Prostate gland (tissue), 2 donors: Measurements from ENCODE around the gene FHIP2A. TPM values are rescaled to one million over a fixed set of nuclear protein-coding genes. Genes with fewer than 3 reads are reported as not detected.
"Not testable (repeated sequence)": the region's sequence is repeated elsewhere in the genome, so short reads cannot be mapped to it uniquely, and the experiment has no call there.

Experiments used
- DNase-seq: peaks from one replicate; pipeline ENCODE4 v3.0.0-alpha.2; 2019; ENCODE audit warnings: low spot score
- H3K27ac ChIP-seq, 2 donors: fragments of 200-600 bp; sonication (generic); 2 replicates each; pipeline ENCODE4 v1.5.1; 2017 to 2019
- H3K27me3 ChIP-seq: fragments of 200-600 bp; sonication (generic); replicated peaks from 2 replicates; pipeline ENCODE4 v1.5.1; 2019; ENCODE audit not compliant: insufficient read depth
- H3K36me3 ChIP-seq, 2 donors: fragments of 200-600 bp; sonication (generic); 1 replicate in 1 of 2; 2 replicates in 1 of 2; pipeline versions ENCODE4 v1.5.1 to v1.8.1; 2017 to 2019
- H3K4me1 ChIP-seq: fragments of 200-600 bp; sonication (generic); replicated peaks from 2 replicates; pipeline ENCODE4 v1.5.1; 2019
- H3K4me3 ChIP-seq, 2 donors: fragments of 200-600 bp; sonication (generic); 2 replicates each; pipeline ENCODE4 v1.5.1; 2017 to 2019
- H3K9me3 ChIP-seq: fragments of 200-600 bp; sonication (generic); 2 replicates; pipeline ENCODE4 v1.5.1; 2017
- POLR2A ChIP-seq: fragments of 450-650 bp; IDR thresholded peaks from one replicate; pipeline ENCODE4 v1.6.1; 2016; ENCODE audit warnings: antibody characterized with exemption, mild to moderate bottlenecking
- POLR2AphosphoS5 ChIP-seq: sonication (generic); formaldehyde crosslinking; IDR thresholded peaks from one replicate; pipeline ENCODE4 v1.6.1; 2017; ENCODE audit warnings: antibody characterized with exemption
- WGBS: methylation state at CpG from one replicate; pipeline ENCODE4 v1.1.5; 2018; 5-methylcytosine and 5-hydroxymethylcytosine counted together
- intact Hi-C: fragments of 100-400 bp; cut with DNase I; formaldehyde crosslinking; loops from one replicate; pipeline ENCODE4 v1.14.2; 2022
- total RNA-seq, 2 donors: library from RNA; depleted of rRNA; stranded (reverse); fragments of >200 nt; gene quantifications; one replicate each; pipeline ENCODE4 v1.1.0, GENCODE V29; 2016
- TF ChIP-seq, protein P1 (sequence below), 4 experiments: fragments of 200-600 bp in 2 of 4; fragments of 450-650 bp in 2 of 4; sonication (generic) in 2 of 4; IDR thresholded peaks; 1 replicate in 3 of 4; 2 replicates in 1 of 4; pipeline ENCODE4 v1.5.1; 2016 to 2019; ENCODE audit warnings: antibody characterized with exemption in 4 of 4, mild to moderate bottlenecking in 2 of 4, moderate library complexity in 2 of 4

FHIP2A gene
- total RNA-seq = 10 to 100 TPM; 22.1 to 41.0 TPM

DNA sequence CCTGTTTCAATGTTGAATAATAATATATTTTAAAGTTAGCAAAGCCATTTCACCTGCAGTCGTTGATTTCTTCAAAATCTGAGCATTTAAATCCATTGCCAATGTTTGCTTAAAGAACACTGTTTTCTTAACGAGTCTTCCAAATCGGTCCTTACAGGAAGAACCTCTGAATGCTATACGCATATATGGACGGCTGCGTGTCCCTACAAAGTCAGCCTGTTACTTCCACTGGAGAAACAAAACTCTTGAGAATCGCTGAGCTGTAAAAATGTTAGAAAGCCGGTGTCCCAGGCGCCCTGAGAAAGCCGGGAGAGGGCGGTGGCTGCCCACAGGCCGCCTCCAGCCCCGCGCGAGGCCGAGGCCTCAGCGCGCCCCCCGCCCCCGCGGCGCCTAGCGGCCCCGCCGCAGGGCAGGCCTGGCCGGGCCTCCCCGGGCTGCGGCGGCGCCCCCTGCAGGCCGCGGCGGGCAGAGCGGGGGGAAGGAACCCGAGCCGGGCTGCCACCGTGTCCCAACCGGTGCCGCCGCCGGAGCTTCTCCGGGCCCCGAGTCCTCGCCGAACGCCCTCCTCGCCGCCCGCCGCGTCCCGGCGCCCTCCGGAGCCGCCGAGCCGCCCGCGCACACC is at the start of gene FHIP2A:
TSS of gene FHIP2A (plus strand) at position 488 of the 622 bp plus-strand sequence. CDS start 299 bp downstream, outside the sequence.
- H3K4me3 ChIP-seq = peak within 1 kb of the TSS; percentile 84 to 95
- no peaks in the 10 kb centered on the region for H3K36me3 ChIP-seq
- 2% methylated on average over 17 of the region's 59 CpGs for WGBS
- H3K9me3 ChIP-seq = no peaks in the 10 kb centered on the region
- H3K4me1 ChIP-seq = no peaks in the 10 kb centered on the region
- TF ChIP-seq POLR2AphosphoS5 (no peak), POLR2A (no peak)
- TF ChIP-seq, protein P1, sequence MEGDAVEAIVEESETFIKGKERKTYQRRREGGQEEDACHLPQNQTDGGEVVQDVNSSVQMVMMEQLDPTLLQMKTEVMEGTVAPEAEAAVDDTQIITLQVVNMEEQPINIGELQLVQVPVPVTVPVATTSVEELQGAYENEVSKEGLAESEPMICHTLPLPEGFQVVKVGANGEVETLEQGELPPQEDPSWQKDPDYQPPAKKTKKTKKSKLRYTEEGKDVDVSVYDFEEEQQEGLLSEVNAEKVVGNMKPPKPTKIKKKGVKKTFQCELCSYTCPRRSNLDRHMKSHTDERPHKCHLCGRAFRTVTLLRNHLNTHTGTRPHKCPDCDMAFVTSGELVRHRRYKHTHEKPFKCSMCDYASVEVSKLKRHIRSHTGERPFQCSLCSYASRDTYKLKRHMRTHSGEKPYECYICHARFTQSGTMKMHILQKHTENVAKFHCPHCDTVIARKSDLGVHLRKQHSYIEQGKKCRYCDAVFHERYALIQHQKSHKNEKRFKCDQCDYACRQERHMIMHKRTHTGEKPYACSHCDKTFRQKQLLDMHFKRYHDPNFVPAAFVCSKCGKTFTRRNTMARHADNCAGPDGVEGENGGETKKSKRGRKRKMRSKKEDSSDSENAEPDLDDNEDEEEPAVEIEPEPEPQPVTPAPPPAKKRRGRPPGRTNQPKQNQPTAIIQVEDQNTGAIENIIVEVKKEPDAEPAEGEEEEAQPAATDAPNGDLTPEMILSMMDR (IDR thresholded peaks at IDR 0.05) = peak; percentile 28 to 82 (median 50)
- intact Hi-C loops = loop anchor here (5.0 kb wide), 1 partner anchor 116 kb away; the partner anchor contains the start of gene TRUB1
- H3K27ac ChIP-seq = peak within 1 kb of the TSS; percentile 96 to 97
- no peaks in the 10 kb centered on the region for H3K27me3 ChIP-seq
- DNase-seq = peak; percentile 64

DNA sequence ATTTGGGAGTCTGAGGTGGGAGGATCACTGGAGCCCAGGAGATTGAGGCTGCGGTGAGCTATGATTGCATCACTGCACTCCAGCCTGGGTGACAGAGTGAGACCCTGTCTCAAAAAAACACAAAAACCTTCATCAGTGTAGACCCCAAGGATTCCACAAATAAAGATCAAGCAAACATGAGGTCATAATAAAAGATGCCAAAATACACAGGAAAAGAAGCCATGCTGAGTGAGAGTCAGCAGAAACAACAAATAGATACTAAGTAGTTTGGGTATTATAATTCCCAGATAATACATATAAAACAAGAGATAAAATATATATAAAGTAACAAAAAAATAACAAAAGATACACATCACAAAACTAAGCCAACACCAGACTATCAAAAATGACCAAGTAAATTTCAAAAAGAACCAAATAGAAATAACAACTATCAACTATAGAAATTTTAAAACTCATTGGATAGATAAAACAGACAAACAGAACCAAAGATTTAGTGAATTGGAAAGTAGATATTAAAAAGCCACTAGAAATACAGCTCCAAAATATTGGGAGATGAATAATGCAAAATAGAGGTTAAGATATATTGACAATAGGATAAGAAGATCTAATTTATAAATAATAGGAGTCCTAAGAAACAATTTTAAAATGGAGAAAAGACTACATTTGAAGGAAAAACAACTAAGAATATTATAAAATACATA is 48.9 kb upstream of the FHIP2A start:
- H3K36me3 ChIP-seq = no peaks in the 10 kb centered on the region
- intact Hi-C loops = no loop called here
- DNase-seq = no peak
- no peaks in the 10 kb centered on the region for H3K27me3 ChIP-seq
- no peak overlapping the region for H3K27ac ChIP-seq
- no peak overlapping the region for H3K4me3 ChIP-seq
- WGBS = 100% methylated on average over 1 of the region's 1 CpG
- no peaks in the 10 kb centered on the region for H3K4me1 ChIP-seq
- TF ChIP-seq POLR2A = no peak
- TF ChIP-seq POLR2AphosphoS5 = no peak
- TF ChIP-seq, protein P1 (IDR thresholded peaks at IDR 0.05) = no peak
- no peaks in the 10 kb centered on the region for H3K9me3 ChIP-seq

DNA sequence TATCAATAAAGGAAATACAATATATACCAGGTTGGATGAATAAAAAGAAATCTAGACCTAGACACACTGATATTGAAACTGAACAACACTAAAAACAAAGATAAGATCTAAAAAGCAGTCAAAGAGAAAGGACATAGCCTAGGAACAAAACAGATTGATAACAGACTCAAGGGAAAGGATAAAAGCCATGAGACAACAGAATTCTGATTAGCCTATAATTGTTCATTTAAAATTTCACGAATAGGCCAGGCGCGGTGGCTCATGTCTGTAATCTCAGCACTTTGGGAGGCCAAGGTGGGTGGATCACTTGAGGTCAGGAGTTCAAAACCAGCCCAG is 48.4 kb upstream of the FHIP2A start:
- no peak for DNase-seq
- Histone ChIP-seq H3K9me3 (no peaks in the 10 kb centered on the region), H3K4me3 (no peak overlapping the region), H3K36me3 (no peaks in the 10 kb centered on the region), H3K27ac (no peak overlapping the region), H3K4me1 (no peaks in the 10 kb centered on the region), H3K27me3 (no peaks in the 10 kb centered on the region)
- no peak for TF ChIP-seq POLR2AphosphoS5
- TF ChIP-seq, protein P1 (IDR thresholded peaks at IDR 0.05) = no peak
- TF ChIP-seq POLR2A = no peak
- intact Hi-C loops = no loop called here
- WGBS = 31% methylated on average over 3 of the region's 3 CpGs

DNA sequence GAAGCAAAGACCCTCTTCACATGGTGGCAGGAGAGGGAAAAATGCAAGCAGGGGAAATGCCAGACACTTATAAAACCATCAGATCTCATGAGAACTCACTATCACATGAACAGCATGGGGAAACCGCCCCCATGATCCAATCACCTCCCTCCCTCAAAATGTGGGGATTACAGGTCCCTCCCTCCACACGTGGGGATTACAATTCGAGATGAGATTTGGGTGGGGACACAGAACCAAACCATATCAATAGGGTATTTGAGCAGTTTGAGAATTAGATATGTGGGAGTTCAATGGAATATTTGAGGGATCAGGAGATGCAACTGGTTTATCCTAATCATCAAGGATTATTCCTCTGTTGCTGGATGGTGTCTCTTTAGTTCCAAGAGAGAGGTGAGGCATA is 46.5 kb upstream of the FHIP2A start:
- H3K27ac ChIP-seq, H3K4me1 ChIP-seq, H3K9me3 ChIP-seq, H3K27me3 ChIP-seq, H3K4me3 ChIP-seq, H3K36me3 ChIP-seq, intact Hi-C loops, DNase-seq: not testable (repeated sequence)
- 95% methylated on average over 3 of the region's 3 CpGs for WGBS

DNA sequence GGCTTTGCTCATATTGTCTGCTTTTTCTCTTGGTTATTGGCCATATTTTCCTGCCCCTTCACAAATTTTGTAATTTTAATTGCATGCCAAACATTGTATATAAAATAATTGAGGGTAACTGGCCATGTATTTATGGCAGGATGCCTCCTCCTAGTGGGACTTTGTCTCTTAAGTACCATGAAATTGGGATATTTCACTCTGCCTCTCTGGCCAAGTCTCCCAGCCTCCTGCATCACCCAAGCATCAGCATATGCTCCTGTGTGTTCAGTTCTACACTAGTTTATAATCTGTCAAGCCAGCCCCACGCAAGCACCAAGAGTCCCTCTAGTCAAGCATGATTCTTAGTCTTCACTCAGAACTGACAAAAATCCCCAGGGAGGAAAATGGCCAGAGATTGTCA is 44.2 kb upstream of the FHIP2A start:
- no peak for DNase-seq
- no peak overlapping the region for H3K27ac ChIP-seq
- no peaks in the 10 kb centered on the region for H3K27me3 ChIP-seq
- peaks cover 4% of the 10 kb centered on the region for H3K4me1 ChIP-seq
- no peak overlapping the region for H3K4me3 ChIP-seq
- WGBS = 87% methylated on average over 1 of the region's 1 CpG
- TF ChIP-seq POLR2A (no peak), POLR2AphosphoS5 (no peak)
- TF ChIP-seq, protein P1 (IDR thresholded peaks at IDR 0.05) = no peak
- intact Hi-C loops = no loop called here
- H3K9me3 ChIP-seq = no peaks in the 10 kb centered on the region
- H3K36me3 ChIP-seq = no peaks in the 10 kb centered on the region
